ENCODE results near the gene SOX6.

DNA sequence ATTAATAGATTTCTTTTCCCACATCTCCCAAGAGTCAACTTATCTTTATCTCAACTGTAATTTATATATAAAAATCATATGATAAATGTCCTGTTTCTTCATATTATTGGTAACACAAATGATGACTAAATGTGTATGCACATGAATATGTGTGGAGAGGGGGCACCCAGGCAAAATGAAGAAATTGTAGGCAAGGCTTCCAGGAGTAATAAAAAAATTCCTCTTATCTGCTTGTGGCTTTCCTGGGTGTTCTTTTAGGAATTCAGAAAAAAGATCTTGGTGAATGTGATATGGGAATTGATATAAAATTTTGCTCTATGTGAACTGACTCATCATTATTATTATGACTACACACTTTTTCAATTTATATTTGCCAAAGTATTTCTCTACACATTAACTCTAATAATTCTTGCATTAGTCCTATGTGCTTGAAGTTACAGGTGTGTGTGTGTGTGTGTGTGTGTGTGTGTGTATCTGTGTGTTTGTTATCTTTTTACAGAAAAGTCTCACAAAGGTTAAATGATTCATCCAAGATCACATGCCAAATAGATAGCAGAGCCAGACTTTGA lies 197.8 kb downstream of the SOX6 start:
- TF ChIP-seq, protein P1, sequence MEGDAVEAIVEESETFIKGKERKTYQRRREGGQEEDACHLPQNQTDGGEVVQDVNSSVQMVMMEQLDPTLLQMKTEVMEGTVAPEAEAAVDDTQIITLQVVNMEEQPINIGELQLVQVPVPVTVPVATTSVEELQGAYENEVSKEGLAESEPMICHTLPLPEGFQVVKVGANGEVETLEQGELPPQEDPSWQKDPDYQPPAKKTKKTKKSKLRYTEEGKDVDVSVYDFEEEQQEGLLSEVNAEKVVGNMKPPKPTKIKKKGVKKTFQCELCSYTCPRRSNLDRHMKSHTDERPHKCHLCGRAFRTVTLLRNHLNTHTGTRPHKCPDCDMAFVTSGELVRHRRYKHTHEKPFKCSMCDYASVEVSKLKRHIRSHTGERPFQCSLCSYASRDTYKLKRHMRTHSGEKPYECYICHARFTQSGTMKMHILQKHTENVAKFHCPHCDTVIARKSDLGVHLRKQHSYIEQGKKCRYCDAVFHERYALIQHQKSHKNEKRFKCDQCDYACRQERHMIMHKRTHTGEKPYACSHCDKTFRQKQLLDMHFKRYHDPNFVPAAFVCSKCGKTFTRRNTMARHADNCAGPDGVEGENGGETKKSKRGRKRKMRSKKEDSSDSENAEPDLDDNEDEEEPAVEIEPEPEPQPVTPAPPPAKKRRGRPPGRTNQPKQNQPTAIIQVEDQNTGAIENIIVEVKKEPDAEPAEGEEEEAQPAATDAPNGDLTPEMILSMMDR (conservative IDR thresholded peaks at IDR 0.05; ENCODE audit: low read depth in 2 of 2): no peak
- TF ChIP-seq, protein P2, sequence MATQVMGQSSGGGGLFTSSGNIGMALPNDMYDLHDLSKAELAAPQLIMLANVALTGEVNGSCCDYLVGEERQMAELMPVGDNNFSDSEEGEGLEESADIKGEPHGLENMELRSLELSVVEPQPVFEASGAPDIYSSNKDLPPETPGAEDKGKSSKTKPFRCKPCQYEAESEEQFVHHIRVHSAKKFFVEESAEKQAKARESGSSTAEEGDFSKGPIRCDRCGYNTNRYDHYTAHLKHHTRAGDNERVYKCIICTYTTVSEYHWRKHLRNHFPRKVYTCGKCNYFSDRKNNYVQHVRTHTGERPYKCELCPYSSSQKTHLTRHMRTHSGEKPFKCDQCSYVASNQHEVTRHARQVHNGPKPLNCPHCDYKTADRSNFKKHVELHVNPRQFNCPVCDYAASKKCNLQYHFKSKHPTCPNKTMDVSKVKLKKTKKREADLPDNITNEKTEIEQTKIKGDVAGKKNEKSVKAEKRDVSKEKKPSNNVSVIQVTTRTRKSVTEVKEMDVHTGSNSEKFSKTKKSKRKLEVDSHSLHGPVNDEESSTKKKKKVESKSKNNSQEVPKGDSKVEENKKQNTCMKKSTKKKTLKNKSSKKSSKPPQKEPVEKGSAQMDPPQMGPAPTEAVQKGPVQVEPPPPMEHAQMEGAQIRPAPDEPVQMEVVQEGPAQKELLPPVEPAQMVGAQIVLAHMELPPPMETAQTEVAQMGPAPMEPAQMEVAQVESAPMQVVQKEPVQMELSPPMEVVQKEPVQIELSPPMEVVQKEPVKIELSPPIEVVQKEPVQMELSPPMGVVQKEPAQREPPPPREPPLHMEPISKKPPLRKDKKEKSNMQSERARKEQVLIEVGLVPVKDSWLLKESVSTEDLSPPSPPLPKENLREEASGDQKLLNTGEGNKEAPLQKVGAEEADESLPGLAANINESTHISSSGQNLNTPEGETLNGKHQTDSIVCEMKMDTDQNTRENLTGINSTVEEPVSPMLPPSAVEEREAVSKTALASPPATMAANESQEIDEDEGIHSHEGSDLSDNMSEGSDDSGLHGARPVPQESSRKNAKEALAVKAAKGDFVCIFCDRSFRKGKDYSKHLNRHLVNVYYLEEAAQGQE (IDR thresholded peaks at IDR 0.05; ENCODE audit: unreplicated experiment): no peak
- TF ChIP-seq, protein P3, sequence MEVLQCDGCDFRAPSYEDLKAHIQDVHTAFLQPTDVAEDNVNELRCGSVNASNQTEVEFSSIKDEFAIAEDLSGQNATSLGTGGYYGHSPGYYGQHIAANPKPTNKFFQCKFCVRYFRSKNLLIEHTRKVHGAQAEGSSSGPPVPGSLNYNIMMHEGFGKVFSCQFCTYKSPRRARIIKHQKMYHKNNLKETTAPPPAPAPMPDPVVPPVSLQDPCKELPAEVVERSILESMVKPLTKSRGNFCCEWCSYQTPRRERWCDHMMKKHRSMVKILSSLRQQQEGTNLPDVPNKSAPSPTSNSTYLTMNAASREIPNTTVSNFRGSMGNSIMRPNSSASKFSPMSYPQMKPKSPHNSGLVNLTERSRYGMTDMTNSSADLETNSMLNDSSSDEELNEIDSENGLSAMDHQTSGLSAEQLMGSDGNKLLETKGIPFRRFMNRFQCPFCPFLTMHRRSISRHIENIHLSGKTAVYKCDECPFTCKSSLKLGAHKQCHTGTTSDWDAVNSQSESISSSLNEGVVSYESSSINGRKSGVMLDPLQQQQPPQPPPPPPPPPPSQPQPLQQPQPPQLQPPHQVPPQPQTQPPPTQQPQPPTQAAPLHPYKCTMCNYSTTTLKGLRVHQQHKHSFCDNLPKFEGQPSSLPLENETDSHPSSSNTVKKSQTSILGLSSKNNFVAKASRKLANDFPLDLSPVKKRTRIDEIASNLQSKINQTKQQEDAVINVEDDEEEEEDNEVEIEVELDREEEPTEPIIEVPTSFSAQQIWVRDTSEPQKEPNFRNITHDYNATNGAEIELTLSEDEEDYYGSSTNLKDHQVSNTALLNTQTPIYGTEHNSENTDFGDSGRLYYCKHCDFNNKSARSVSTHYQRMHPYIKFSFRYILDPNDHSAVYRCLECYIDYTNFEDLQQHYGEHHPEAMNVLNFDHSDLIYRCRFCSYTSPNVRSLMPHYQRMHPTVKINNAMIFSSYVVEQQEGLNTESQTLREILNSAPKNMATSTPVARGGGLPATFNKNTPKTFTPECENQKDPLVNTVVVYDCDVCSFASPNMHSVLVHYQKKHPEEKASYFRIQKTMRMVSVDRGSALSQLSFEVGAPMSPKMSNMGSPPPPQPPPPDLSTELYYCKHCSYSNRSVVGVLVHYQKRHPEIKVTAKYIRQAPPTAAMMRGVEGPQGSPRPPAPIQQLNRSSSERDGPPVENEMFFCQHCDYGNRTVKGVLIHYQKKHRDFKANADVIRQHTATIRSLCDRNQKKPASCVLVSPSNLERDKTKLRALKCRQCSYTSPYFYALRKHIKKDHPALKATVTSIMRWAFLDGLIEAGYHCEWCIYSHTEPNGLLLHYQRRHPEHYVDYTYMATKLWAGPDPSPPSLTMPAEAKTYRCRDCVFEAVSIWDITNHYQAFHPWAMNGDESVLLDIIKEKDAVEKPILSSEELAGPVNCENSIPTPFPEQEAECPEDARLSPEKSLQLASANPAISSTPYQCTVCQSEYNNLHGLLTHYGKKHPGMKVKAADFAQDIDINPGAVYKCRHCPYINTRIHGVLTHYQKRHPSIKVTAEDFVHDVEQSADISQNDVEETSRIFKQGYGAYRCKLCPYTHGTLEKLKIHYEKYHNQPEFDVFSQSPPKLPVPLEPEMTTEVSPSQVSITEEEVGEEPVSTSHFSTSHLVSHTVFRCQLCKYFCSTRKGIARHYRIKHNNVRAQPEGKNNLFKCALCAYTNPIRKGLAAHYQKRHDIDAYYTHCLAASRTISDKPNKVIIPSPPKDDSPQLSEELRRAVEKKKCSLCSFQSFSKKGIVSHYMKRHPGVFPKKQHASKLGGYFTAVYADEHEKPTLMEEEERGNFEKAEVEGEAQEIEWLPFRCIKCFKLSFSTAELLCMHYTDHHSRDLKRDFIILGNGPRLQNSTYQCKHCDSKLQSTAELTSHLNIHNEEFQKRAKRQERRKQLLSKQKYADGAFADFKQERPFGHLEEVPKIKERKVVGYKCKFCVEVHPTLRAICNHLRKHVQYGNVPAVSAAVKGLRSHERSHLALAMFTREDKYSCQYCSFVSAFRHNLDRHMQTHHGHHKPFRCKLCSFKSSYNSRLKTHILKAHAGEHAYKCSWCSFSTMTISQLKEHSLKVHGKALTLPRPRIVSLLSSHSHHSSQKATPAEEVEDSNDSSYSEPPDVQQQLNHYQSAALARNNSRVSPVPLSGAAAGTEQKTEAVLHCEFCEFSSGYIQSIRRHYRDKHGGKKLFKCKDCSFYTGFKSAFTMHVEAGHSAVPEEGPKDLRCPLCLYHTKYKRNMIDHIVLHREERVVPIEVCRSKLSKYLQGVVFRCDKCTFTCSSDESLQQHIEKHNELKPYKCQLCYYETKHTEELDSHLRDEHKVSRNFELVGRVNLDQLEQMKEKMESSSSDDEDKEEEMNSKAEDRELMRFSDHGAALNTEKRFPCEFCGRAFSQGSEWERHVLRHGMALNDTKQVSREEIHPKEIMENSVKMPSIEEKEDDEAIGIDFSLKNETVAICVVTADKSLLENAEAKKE (CRISPR knock-in tag; IDR thresholded peaks at IDR 0.05): no peak

Data from GM23338 (cell line).